Psoas muscle (tissue), 8 donors: ENCODE results near the gene CDH4. TPM values are rescaled to one million over a fixed set of nuclear protein-coding genes. Genes with fewer than 3 reads are reported as not detected.
A peak's percentile ranks its signal among the peaks of the same experiment; 100 is the strongest.

Experiments
- ATAC-seq, 4 donors: fragments of 200-7000 bp; cut with Tn5 transposase; one replicate each; pipeline ENCODE4 v1.9.1; 2020; ENCODE audit warnings: moderate library complexity in 3 of 4, mild to moderate bottlenecking in 2 of 4
- DNase-seq, 2 donors: peaks; one replicate each; pipeline ENCODE4 v3.0.0-alpha.2; 2020
- H3K27ac ChIP-seq: fragments of 200-600 bp; one replicate; pipeline ENCODE4 v1.8.0; 2022
- H3K27me3 ChIP-seq, 3 donors: fragments of 200-600 bp in 1 of 3; one replicate each; pipeline versions ENCODE4 v1.6.1 to v1.8.0; 2013 to 2022; ENCODE audit warnings: low read length in 2 of 3, mild to moderate bottlenecking in 2 of 3, moderate library complexity in 1 of 3; ENCODE audit not compliant: insufficient read depth in 3 of 3
- H3K36me3 ChIP-seq, 2 donors: fragments of 200-600 bp in 1 of 2; one replicate each; pipeline versions ENCODE4 v1.6.1 to v1.8.0; 2013 to 2022; ENCODE audit warnings: low read depth in 1 of 2, mild to moderate bottlenecking in 1 of 2, moderate library complexity in 1 of 2; ENCODE audit not compliant: insufficient read depth in 1 of 2
- H3K4me1 ChIP-seq: fragments of 200-600 bp; one replicate; pipeline ENCODE4 v1.8.0; 2022
- H3K4me3 ChIP-seq: fragments of 200-600 bp; one replicate; pipeline ENCODE4 v1.8.0; 2022; ENCODE audit warnings: mild to moderate bottlenecking
- H3K9me3 ChIP-seq: fragments of 200-600 bp; one replicate; pipeline ENCODE4 v1.8.0; 2022
- CTCF ChIP-seq: fragments of 200-600 bp; IDR thresholded peaks from one replicate; pipeline ENCODE4 v1.8.0; 2022; ENCODE audit warnings: antibody characterized with exemption
- WGBS, 3 donors: extraction: QIAGEN DNeasy Blood & Tissue Kit; methylation state at CpG; one replicate each; pipeline versions ENCODE4 v1.1.6 to v1.1.7; 2013; 5-methylcytosine and 5-hydroxymethylcytosine counted together
- intact Hi-C, 2 donors: fragments of 100-400 bp; cut with DNase I; formaldehyde crosslinking; loops; one replicate each; pipeline versions ENCODE4 v1.11.0 to v1.14.2; 2022
- polyA plus RNA-seq, 3 donors: library from polyadenylated mRNA; stranded (reverse); fragments of 200-250 nt; gene quantifications; one replicate each; pipeline ENCODE4 v1.2.3, GENCODE V29; 2013
- total RNA-seq, 4 donors: library from RNA; stranded (reverse); fragmentation: NEBNext Ultra II Directional in 2 of 4; extraction: Animal tissue kit (Norgen Biotek cat#: 25700) in 2 of 4; gene quantifications; one replicate each; pipeline versions ENCODE4 v1.2.1 to v1.2.4, GENCODE V29; 2021 to 2023
- donor health status: healthy with polysubstance abuse.
- donor health status: DM: no; HTN: no; CAD: no; lungs with moderate emphysema.
- donor health status: Bipolar disorder and iron deficiency.
- donor health status: healthy.
- donor health status: DM: yes; HTN: yes; CAD: no.
- donor health status: DM: no; HTN: no; CAD: no.
- donor health status: DM: no; HTN: no; CAD: no.
- donor health status: DM: yes; HTN: yes; CAD: no.

Gene CDH4
- total and polyA plus RNA-seq, 7 donors = 0.26 to 1.0 (median 0.34) TPM

GRCh38 chr20:61926253-61926613 is 674.2 kb downstream of the CDH4 start:
- Histone ChIP-seq H3K27ac (no peak overlapping the region), H3K4me1 (no peaks in the 10 kb centered on the region), H3K4me3 (no peak overlapping the region), H3K9me3 (no peaks in the 10 kb centered on the region), H3K27me3 (no peaks in the 10 kb centered on the region), H3K36me3 (no peaks in the 10 kb centered on the region)
- no peak for ATAC-seq
- WGBS, 3 donors = 86 to 87% (median 86%) methylated on average over 14 of the region's 14 CpGs
- TF ChIP-seq CTCF = no peak
- peak in 1 of 2 donors; percentile 30 for DNase-seq
- intact Hi-C loops = no loop called here

- DNase-seq (peak in 1 of 2 donors; percentile 7), ATAC-seq (no peak)
- Histone ChIP-seq H3K36me3 (no peaks in the 10 kb centered on the region), H3K4me3 (no peak overlapping the region), H3K4me1 (no peaks in the 10 kb centered on the region), H3K27ac (no peak overlapping the region), H3K9me3 (no peaks in the 10 kb centered on the region), H3K27me3 (no peaks in the 10 kb centered on the region)
- intact Hi-C loops = no loop called here
- TF ChIP-seq CTCF = no peak
- WGBS, 3 donors = 90 to 93% (median 91%) methylated on average over 23 of the region's 23 CpGs
Measured at GRCh38 chr20:61926796-61927192, 674.7 kb downstream of the CDH4 start.

GRCh38 chr20:61927193-61927825 is 675.2 kb downstream of the CDH4 start:
- TF ChIP-seq CTCF = no peak
- no peak overlapping the region for H3K4me3 ChIP-seq
- no peaks in the 10 kb centered on the region for H3K9me3 ChIP-seq
- H3K4me1 ChIP-seq = no peaks in the 10 kb centered on the region
- no peak for ATAC-seq
- peak in 1 of 2 donors; percentile 38 for DNase-seq
- intact Hi-C loops = no loop called here
- H3K27ac ChIP-seq = no peak overlapping the region
- H3K36me3 ChIP-seq = no peaks in the 10 kb centered on the region
- WGBS, 3 donors = 83 to 88% (median 84%) methylated on average over 21 of the region's 21 CpGs
- H3K27me3 ChIP-seq = no peaks in the 10 kb centered on the region

- no peak for TF ChIP-seq CTCF
- Histone ChIP-seq H3K27me3 (no peaks in the 10 kb centered on the region), H3K36me3 (no peaks in the 10 kb centered on the region), H3K4me1 (no peaks in the 10 kb centered on the region), H3K27ac (no peak overlapping the region), H3K9me3 (no peaks in the 10 kb centered on the region), H3K4me3 (no peak overlapping the region)
- DNase-seq = peak in 1 of 2 donors; percentile 24
- ATAC-seq = no peak
- WGBS, 3 donors = 93 to 94% (median 93%) methylated on average over 39 to 43 of the region's 43 CpGs
- intact Hi-C loops = no loop called here
Measured at GRCh38 chr20:61927826-61928541, 675.9 kb downstream of the CDH4 start.
